Stimulated activated CD8-positive, alpha-beta memory T cell treated with anti-CD3 and anti-CD28 coated beads, Interleukin-12 subunit alpha, Interleukin-12 subunit beta, amount 100 ng/mL, for 24 hours (primary cell): ENCODE measurements around the gene RAD51.

Source experiments
- DNase-seq: peaks from one replicate; pipeline ENCODE4 v3.0.0-alpha.2; 2020; ENCODE audit errors: extremely low read depth

RAD51 gene

GRCh38 chr15:40722354-40722753, 27.4 kb downstream of the RAD51 start:
- DNase-seq, result no peak

GRCh38 chr15:40722934-40723333, 28.0 kb downstream of the RAD51 start:
- DNase-seq, result no peak

- DNase-seq, result no peak
Measured at GRCh38 chr15:40723919-40724318, 28.9 kb downstream of the RAD51 start.

- no peak for DNase-seq
Measured at GRCh38 chr15:40731034-40731433, 36.1 kb downstream of the RAD51 start.

- DNase-seq, result no peak
Measured at GRCh38 chr15:40736575-40736974, 41.6 kb downstream of the RAD51 start.

GRCh38 chr15:40737048-40737447, 42.1 kb downstream of the RAD51 start:
- no peak for DNase-seq

- no peak for DNase-seq
Measured at GRCh38 chr15:40739047-40739446, 44.1 kb downstream of the RAD51 start.

GRCh38 chr15:40739854-40740253, 44.9 kb downstream of the RAD51 start:
- no peak for DNase-seq

GRCh38 chr15:40743485-40743901, 48.5 kb downstream of the RAD51 start:
- no peak for DNase-seq

GRCh38 chr15:40743921-40744814, 49.2 kb downstream of the RAD51 start:
- DNase-seq, result no peak

GRCh38 chr15:40744815-40745152, 49.8 kb downstream of the RAD51 start:
- DNase-seq, result no peak

GRCh38 chr15:40746916-40747418, 52.0 kb downstream of the RAD51 start:
- DNase-seq, result no peak

- no peak for DNase-seq
Measured at GRCh38 chr15:40747685-40748631, 53.0 kb downstream of the RAD51 start.

GRCh38 chr15:40749151-40749630, 54.2 kb downstream of the RAD51 start:
- DNase-seq, result no peak

GRCh38 chr15:40750885-40751284, 55.9 kb downstream of the RAD51 start:
- no peak for DNase-seq

GRCh38 chr15:40751745-40752144, 56.8 kb downstream of the RAD51 start:
- no peak for DNase-seq

GRCh38 chr15:40754574-40754882, 59.6 kb downstream of the RAD51 start:
- no peak for DNase-seq

GRCh38 chr15:40754883-40755811, 60.2 kb downstream of the RAD51 start, which contains the start of gene RMDN3:
Gene RMDN3, minus strand, starts transcription at chr15:40755254. Its CDS starts 471 bp downstream, at chr15:40754783.
- DNase-seq, result peak; percentile 83

GRCh38 chr15:40755812-40756208, 60.8 kb downstream of the RAD51 start:
- DNase-seq, result no peak

- DNase-seq, result no peak
Measured at GRCh38 chr15:40756938-40757337, 62.0 kb downstream of the RAD51 start.

GRCh38 chr15:40759961-40760360, 65.0 kb downstream of the RAD51 start:
- no peak for DNase-seq
